Hepatocyte (in vitro differentiated cells): ENCODE measurements around the gene DDX11. TPM values are rescaled to one million over a fixed set of nuclear protein-coding genes. Genes with fewer than 3 reads are reported as not detected.
"Not testable (repeated sequence)": the region's sequence is repeated elsewhere in the genome, so short reads cannot be mapped to it uniquely, and the experiment has no call there.

Experiments used
- DNase-seq: peaks from one replicate; pipeline ENCODE4 v3.0.0-alpha.2; 2016; ENCODE audit warnings: low spot score
- H2AFZ ChIP-seq: fragments of 200-600 bp; sonication (generic); 2 replicates; pipeline ENCODE4 v1.6.0; 2016; ENCODE audit warnings: antibody characterized with exemption, mild to moderate bottlenecking
- H3K27ac ChIP-seq: fragments of 200-600 bp; sonication (generic); 2 replicates; pipeline ENCODE4 v1.5.1; 2016; ENCODE audit warnings: mild to moderate bottlenecking
- H3K27me3 ChIP-seq: fragments of 200-600 bp; sonication (generic); 2 replicates; pipeline ENCODE4 v1.6.1; 2016
- H3K36me3 ChIP-seq: fragments of 200-600 bp; sonication (generic); replicated peaks from 2 replicates; pipeline ENCODE4 v1.5.1; 2016; ENCODE audit warnings: low read depth; ENCODE audit not compliant: insufficient read depth
- H3K4me1 ChIP-seq: fragments of 200-600 bp; sonication (generic); 2 replicates; pipeline ENCODE4 v1.5.1; 2016; ENCODE audit warnings: mild to moderate bottlenecking, moderate library complexity; ENCODE audit not compliant: insufficient read depth
- H3K4me2 ChIP-seq: fragments of 200-600 bp; sonication (generic); 2 replicates; pipeline ENCODE4 v1.6.0; 2016
- H3K4me3 ChIP-seq: fragments of 200-600 bp; sonication (generic); 2 replicates; pipeline ENCODE4 v1.5.1; 2016; ENCODE audit warnings: mild to moderate bottlenecking
- H3K79me2 ChIP-seq: fragments of 200-600 bp; sonication (generic); 2 replicates; pipeline ENCODE4 v1.6.0; 2017; ENCODE audit warnings: mild to moderate bottlenecking
- H3K9me2 ChIP-seq: fragments of 200-600 bp; sonication (generic); replicated peaks from 2 replicates; pipeline ENCODE4 v1.6.0; 2017; ENCODE audit warnings: mild to moderate bottlenecking; ENCODE audit not compliant: insufficient read depth
- H3K9me3 ChIP-seq: fragments of 200-600 bp; sonication (generic); 2 replicates; pipeline ENCODE4 v1.5.1; 2016; ENCODE audit warnings: low read depth, mild to moderate bottlenecking
- H4K20me1 ChIP-seq: fragments of 200-600 bp; sonication (generic); 2 replicates; pipeline ENCODE4 v1.6.0; 2016; ENCODE audit warnings: mild to moderate bottlenecking; ENCODE audit not compliant: insufficient read depth, poor library complexity, severe bottlenecking
- CTCF ChIP-seq: fragments of 200-600 bp; sonication (generic); IDR thresholded peaks from 2 replicates; pipeline ENCODE4 v1.5.1; 2016; ENCODE audit warnings: antibody characterized with exemption, mild to moderate bottlenecking; ENCODE audit not compliant: poor library complexity
- EZH2 ChIP-seq: fragments of 200-600 bp; sonication (generic); IDR thresholded peaks from 2 replicates; pipeline ENCODE4 v1.6.1; 2016; ENCODE audit warnings: antibody characterized with exemption, mild to moderate bottlenecking, borderline replicate concordance
- EZH2phosphoT487 ChIP-seq: fragments of 200-600 bp; sonication (generic); IDR thresholded peaks from one replicate; pipeline ENCODE4 v1.6.1; 2018; ENCODE audit warnings: antibody characterized with exemption, mild to moderate bottlenecking, low read depth, moderate library complexity; ENCODE audit not compliant: unreplicated experiment, severe bottlenecking
- WGBS: methylation state at CpG from one replicate; pipeline ENCODE4 v1.1.6; 2016; ENCODE audit warnings: low lambda C conversion rate; ENCODE audit errors: missing lambda C conversion rate; 5-methylcytosine and 5-hydroxymethylcytosine counted together
- polyA plus RNA-seq: library from polyadenylated mRNA; unstranded; fragments of >200 nt; fragmentation: Nextera tagmentation; extraction: Ambion mirVana; gene quantifications from 2 replicates; pipeline ENCODE4 v1.2.1, GENCODE V29; 2016
- total RNA-seq: library from RNA; depleted of rRNA; stranded (reverse); fragments of >200 nt; gene quantifications from 2 replicates; pipeline ENCODE4 v1.2.3, GENCODE V29; 2014

Gene DDX11
- total and polyA plus RNA-seq, 2 experiments from 2014 or later = 24.8 to 29.7 TPM

GRCh38 chr12:31041033-31041564 lies 32.6 kb upstream of the DDX11 start:
- DNase-seq = no peak
- Histone ChIP-seq H3K27ac (no peak overlapping the region), H3K4me1 (peaks cover 3% of the 10 kb centered on the region), H3K27me3 (no peaks in the 10 kb centered on the region), H4K20me1 (no peaks in the 10 kb centered on the region), H3K9me2 (no peaks in the 10 kb centered on the region), H3K4me2 (no peak overlapping the region), H2AFZ (no peak overlapping the region), H3K4me3 (no peak overlapping the region), H3K9me3 (no peaks in the 10 kb centered on the region), H3K79me2 (no peaks in the 10 kb centered on the region), H3K36me3 (no peaks in the 10 kb centered on the region)
- TF ChIP-seq EZH2phosphoT487 = no peak
- no peak for TF ChIP-seq CTCF
- no peak for TF ChIP-seq EZH2
- 90% methylated on average over 8 of the region's 8 CpGs for WGBS

DNA sequence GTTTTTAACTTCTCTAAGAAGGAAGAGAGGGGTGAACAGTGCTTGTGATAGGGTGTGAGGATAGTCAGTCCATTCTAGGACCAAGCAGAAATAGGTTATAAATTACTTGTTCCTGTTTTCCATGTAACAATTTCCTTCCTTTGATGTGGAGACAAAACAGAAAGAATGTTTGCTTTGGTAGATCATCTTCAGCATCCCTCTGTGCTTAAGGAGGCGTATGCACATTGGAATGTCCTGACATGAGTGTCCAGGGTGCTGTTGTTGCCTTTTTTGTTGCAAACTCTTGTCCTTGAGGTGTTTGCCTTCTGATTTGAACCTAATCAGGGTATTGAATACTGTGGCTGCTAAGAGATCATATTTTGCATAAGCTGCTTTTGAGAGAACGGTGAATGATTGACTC lies 23.5 kb upstream of the DDX11 start:
- not testable (repeated sequence) for H3K79me2 ChIP-seq

DNA sequence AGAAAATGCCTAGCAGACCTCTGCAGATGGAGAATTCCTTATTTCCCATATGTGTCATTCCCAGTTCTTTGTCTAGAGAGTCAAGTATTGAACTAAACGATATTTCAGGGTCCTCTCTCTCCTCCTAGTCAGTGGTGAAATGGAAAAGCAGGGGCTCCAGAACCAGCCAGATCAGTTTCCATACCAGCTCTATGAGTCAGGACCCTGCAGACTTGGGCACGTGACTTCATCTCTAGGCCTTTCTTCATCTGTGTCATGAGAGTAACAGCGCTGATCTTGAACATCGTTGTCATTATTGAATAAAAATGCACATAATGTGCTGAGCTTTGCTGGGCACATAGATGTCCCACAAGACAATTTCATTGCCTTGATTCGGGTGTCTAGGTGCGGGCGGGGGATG lies 23.1 kb upstream of the DDX11 start:
- not testable (repeated sequence) for H3K9me2 ChIP-seq, H3K27ac ChIP-seq, H3K4me1 ChIP-seq, DNase-seq, H3K36me3 ChIP-seq, H2AFZ ChIP-seq, H3K9me3 ChIP-seq, H3K27me3 ChIP-seq, H3K4me3 ChIP-seq, H4K20me1 ChIP-seq, H3K4me2 ChIP-seq, H3K79me2 ChIP-seq
- 86% methylated on average over 7 of the region's 7 CpGs for WGBS

More for the DNA sequence above, 23.5 kb upstream of the DDX11 start:
- H2AFZ ChIP-seq, H4K20me1 ChIP-seq, H3K27me3 ChIP-seq, H3K4me3 ChIP-seq, H3K27ac ChIP-seq, H3K36me3 ChIP-seq, DNase-seq, H3K9me2 ChIP-seq, H3K4me1 ChIP-seq, H3K4me2 ChIP-seq, H3K9me3 ChIP-seq: not testable (repeated sequence)
- 87% methylated on average over 2 of the region's 2 CpGs for WGBS

GRCh38 chr12:31051692-31052091 lies 22.0 kb upstream of the DDX11 start:
- not testable (repeated sequence) for H3K4me1 ChIP-seq, H3K27ac ChIP-seq, H3K4me3 ChIP-seq, H3K36me3 ChIP-seq, H4K20me1 ChIP-seq, H3K4me2 ChIP-seq, H3K9me3 ChIP-seq, H3K9me2 ChIP-seq, H3K79me2 ChIP-seq, H3K27me3 ChIP-seq, H2AFZ ChIP-seq, DNase-seq
- 66% methylated on average over 5 of the region's 5 CpGs for WGBS

DNA sequence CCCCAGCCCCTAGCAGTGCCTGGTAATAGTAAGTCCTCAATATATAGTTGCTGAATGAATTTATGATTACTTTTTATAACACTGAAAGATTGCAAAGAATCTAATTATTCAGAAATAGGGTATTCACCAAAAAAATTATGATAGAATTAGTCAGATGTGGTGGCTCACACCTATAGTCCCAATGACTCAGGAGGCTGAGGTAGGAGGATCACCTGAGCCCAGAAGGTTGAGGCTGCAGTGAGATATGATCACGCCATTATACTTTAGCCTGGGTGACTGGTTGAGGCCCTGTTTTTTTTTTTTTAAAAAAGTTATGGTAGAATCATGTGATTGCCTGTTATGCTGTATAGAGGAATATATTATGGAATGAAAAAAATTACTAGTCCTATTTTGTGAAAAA lies 21.5 kb upstream of the DDX11 start:
- WGBS = 93% methylated on average over 1 of the region's 1 CpG
- H3K27me3 ChIP-seq, H3K9me3 ChIP-seq, H3K4me2 ChIP-seq, H3K36me3 ChIP-seq, H3K27ac ChIP-seq, H3K79me2 ChIP-seq, DNase-seq, H2AFZ ChIP-seq, H3K9me2 ChIP-seq, H3K4me3 ChIP-seq, H3K4me1 ChIP-seq, H4K20me1 ChIP-seq: not testable (repeated sequence)

- peak; percentile 36 for DNase-seq
- not testable (repeated sequence) for H3K4me3 ChIP-seq, H3K36me3 ChIP-seq, H3K79me2 ChIP-seq, H4K20me1 ChIP-seq, H3K27me3 ChIP-seq, H3K4me1 ChIP-seq, H2AFZ ChIP-seq, H3K9me2 ChIP-seq, H3K4me2 ChIP-seq, H3K9me3 ChIP-seq
- WGBS = 74% methylated on average over 7 of the region's 7 CpGs
- peak overlapping the region; percentile 55 for H3K27ac ChIP-seq
Measured at GRCh38 chr12:31052666-31053439, 20.8 kb upstream of the DDX11 start.
